K562 (cell line): ENCODE results near the gene KCNA2. TPM values are rescaled to one million over a fixed set of nuclear protein-coding genes. Genes with fewer than 3 reads are reported as not detected.

Source experiments
- CEBPB ChIP-seq: fragments of 450-650 bp; IDR thresholded peaks from 2 replicates; pipeline ENCODE4 v1.6.1; 2016; ENCODE audit warnings: missing genetic modification characterization, missing compliant biosample characterization
- KLF13 ChIP-seq: fragments of 450-650 bp; IDR thresholded peaks from 2 replicates; pipeline ENCODE4 v1.6.1; 2016; ENCODE audit warnings: missing genetic modification characterization, low read depth, mild to moderate bottlenecking, missing compliant biosample characterization, moderate library complexity, borderline replicate concordance
- MTF1 ChIP-seq: fragments of 250-450 bp; sonication (Bioruptor Pico); IDR thresholded peaks from 2 replicates; pipeline ENCODE4 v1.9.0; 2021; ENCODE audit warnings: moderate library complexity, mild to moderate bottlenecking, inconsistent platforms, borderline replicate concordance
- NELFE ChIP-seq: IDR thresholded peaks from 2 replicates; pipeline ENCODE4 v1.6.1; 2011; ENCODE audit warnings: mild to moderate bottlenecking; ENCODE audit not compliant: insufficient read depth, insufficient read length
- NR3C1 ChIP-seq: sonication (generic); formaldehyde crosslinking; IDR thresholded peaks from 2 replicates; pipeline ENCODE4 v1.8.1; 2022; ENCODE audit warnings: missing genetic modification reagents
- POLR2G ChIP-seq: fragments of 200-400 bp; formaldehyde crosslinking; IDR thresholded peaks from 2 replicates; pipeline ENCODE4 v1.6.1; 2017; ENCODE audit warnings: low read depth, mild to moderate bottlenecking, antibody characterized with exemption, low read length, moderate library complexity
- RFX1 ChIP-seq: fragments of 450-650 bp; IDR thresholded peaks from 2 replicates; pipeline ENCODE4 v1.6.1; 2016; ENCODE audit warnings: mild to moderate bottlenecking, moderate library complexity
- TAF15 ChIP-seq: fragments of 200-400 bp; formaldehyde crosslinking; IDR thresholded peaks from 2 replicates; pipeline ENCODE4 v1.6.1; 2017; ENCODE audit warnings: mild to moderate bottlenecking, low read depth, low read length, moderate library complexity
- ZNF696 ChIP-seq: fragments of 250-450 bp; sonication (Bioruptor Pico); conservative IDR thresholded peaks from 2 replicates; pipeline ENCODE4 v1.4.0; 2020; ENCODE audit warnings: mild to moderate bottlenecking, moderate library complexity
- ZNF75A ChIP-seq: fragments of 450-650 bp; formaldehyde crosslinking; IDR thresholded peaks from 2 replicates; pipeline ENCODE4 v1.4.0; 2020; ENCODE audit warnings: mild to moderate bottlenecking
- ZZZ3 ChIP-seq: fragments of 450-650 bp; IDR thresholded peaks from 2 replicates; pipeline ENCODE4 v1.6.1; 2016; ENCODE audit warnings: antibody characterized with exemption, mild to moderate bottlenecking, moderate library complexity
- polyA plus RNA-seq, 8 experiments: library from polyadenylated mRNA; depleted of rRNA in 4 of 8; stranded (reverse) in 5 of 8; unstranded in 3 of 8; fragments of >200 nt; fragmentation: Nextera tagmentation in 2 of 8; fragmentation: Illumina TruSeq in 1 of 8; extraction: Ambion mirVana in 2 of 8; extraction: Trizol in 1 of 8; gene quantifications; 2 replicates each; pipeline versions ENCODE4 v1.2.1 to v1.2.3, GENCODE V29; 2011 to 2014; ENCODE audit warnings: inconsistent platforms in 1 of 8, missing spikeins in 1 of 8
- total RNA-seq, 7 experiments: library from RNA; depleted of rRNA in 6 of 7; stranded (reverse); fragments of >200 nt in 6 of 7; fragmentation: Illumina TruSeq in 2 of 7; extraction: Trizol in 2 of 7; gene quantifications; 2 replicates each; pipeline versions ENCODE4 v1.2.1 to v1.2.3, GENCODE V29; 2011 to 2021; ENCODE audit warnings: low replicate concordance in 1 of 7
- TF ChIP-seq, protein P1 (sequence below): sonication (generic); formaldehyde crosslinking; IDR thresholded peaks from 2 replicates; pipeline ENCODE4 v1.8.1; 2023; ENCODE audit warnings: mild to moderate bottlenecking, missing genetic modification reagents
- TF ChIP-seq, protein P2 (sequence below): sonication (generic); formaldehyde crosslinking; IDR thresholded peaks from 2 replicates; pipeline ENCODE4 v1.8.0; 2022; ENCODE audit warnings: mild to moderate bottlenecking, low read depth, missing genetic modification reagents
- TF ChIP-seq, protein P3 (sequence below): fragments of 450-650 bp; IDR thresholded peaks from 2 replicates; pipeline ENCODE4 v1.6.1; 2016; ENCODE audit warnings: low read depth, mild to moderate bottlenecking, moderate library complexity
- TF ChIP-seq, protein P4 (sequence below): fragments of 450-650 bp; IDR thresholded peaks from 2 replicates; pipeline ENCODE4 v1.6.1; 2017; ENCODE audit warnings: antibody characterized with exemption, mild to moderate bottlenecking
- TF ChIP-seq, protein P5 (sequence below): sonication (generic); formaldehyde crosslinking; IDR thresholded peaks from 2 replicates; pipeline ENCODE4 v1.5.0; 2020; ENCODE audit warnings: missing genetic modification reagents
- TF ChIP-seq, protein P6 (sequence below): fragments of 450-650 bp; formaldehyde crosslinking; IDR thresholded peaks from 2 replicates; pipeline ENCODE4 v1.4.0; 2020; ENCODE audit warnings: mild to moderate bottlenecking

Gene KCNA2
- total and polyA plus RNA-seq, 9 of the 15 experiments (the other 6 are each of a cell fraction or from before 2014, with no cell fraction given), result not detected

DNA sequence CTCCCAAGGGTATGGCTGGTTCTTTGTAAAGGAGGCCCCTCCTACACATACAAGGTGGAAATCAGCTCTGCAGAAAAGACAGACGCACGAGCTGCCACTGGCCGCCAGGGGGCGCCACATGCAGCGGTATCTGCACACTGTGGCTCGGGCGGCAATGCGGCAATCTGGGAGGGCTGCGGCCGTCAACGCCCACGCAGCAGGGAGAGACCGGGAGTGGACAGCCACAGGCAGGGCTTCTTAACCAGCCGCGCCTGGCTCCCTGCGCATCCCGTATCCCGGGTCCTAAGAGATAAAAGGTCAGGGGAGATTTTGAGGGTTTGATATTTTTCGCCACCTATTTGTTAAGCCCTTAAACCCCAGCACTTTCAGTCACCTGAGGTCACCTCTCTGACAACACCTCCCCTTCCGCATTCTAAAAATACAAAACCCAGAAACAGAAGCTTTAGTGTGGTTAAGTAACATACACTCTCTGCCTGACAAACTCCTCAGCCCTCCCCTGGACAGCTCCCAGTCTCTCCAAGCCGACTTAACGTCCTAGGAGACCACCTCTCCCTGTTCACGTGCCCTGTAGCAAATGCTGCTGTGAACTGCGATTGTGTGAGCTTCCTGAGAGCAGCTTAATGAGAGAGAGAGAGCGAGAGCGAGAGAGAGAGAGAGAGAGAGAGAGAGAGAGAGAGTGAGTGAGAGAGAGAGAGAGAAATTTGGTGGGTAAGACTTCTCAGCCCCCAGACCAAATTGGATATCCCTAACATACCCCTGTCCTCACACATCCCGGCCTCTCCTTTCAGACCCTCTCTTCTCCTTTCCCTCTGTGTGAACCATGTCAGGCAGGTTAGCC, 13.5 kb upstream of the KCNA2 start (continued):
- TF ChIP-seq, protein P1, sequence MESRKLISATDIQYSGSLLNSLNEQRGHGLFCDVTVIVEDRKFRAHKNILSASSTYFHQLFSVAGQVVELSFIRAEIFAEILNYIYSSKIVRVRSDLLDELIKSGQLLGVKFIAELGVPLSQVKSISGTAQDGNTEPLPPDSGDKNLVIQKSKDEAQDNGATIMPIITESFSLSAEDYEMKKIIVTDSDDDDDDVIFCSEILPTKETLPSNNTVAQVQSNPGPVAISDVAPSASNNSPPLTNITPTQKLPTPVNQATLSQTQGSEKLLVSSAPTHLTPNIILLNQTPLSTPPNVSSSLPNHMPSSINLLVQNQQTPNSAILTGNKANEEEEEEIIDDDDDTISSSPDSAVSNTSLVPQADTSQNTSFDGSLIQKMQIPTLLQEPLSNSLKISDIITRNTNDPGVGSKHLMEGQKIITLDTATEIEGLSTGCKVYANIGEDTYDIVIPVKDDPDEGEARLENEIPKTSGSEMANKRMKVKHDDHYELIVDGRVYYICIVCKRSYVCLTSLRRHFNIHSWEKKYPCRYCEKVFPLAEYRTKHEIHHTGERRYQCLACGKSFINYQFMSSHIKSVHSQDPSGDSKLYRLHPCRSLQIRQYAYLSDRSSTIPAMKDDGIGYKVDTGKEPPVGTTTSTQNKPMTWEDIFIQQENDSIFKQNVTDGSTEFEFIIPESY (CRISPR knock-in tag), result no peak
- no peak for TF ChIP-seq TAF15
- no peak for TF ChIP-seq NELFE
- TF ChIP-seq, protein P2, sequence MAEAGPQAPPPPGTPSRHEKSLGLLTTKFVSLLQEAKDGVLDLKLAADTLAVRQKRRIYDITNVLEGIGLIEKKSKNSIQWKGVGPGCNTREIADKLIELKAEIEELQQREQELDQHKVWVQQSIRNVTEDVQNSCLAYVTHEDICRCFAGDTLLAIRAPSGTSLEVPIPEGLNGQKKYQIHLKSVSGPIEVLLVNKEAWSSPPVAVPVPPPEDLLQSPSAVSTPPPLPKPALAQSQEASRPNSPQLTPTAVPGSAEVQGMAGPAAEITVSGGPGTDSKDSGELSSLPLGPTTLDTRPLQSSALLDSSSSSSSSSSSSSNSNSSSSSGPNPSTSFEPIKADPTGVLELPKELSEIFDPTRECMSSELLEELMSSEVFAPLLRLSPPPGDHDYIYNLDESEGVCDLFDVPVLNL (CRISPR knock-in tag), result no peak
- TF ChIP-seq KLF13, result no peak
- no peak for TF ChIP-seq ZNF75A
- TF ChIP-seq, protein P3, sequence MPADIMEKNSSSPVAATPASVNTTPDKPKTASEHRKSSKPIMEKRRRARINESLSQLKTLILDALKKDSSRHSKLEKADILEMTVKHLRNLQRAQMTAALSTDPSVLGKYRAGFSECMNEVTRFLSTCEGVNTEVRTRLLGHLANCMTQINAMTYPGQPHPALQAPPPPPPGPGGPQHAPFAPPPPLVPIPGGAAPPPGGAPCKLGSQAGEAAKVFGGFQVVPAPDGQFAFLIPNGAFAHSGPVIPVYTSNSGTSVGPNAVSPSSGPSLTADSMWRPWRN, result 0 out of 2 replicates have a peak, but pooled peaks have one; percentile 12
- TF ChIP-seq, protein P4, sequence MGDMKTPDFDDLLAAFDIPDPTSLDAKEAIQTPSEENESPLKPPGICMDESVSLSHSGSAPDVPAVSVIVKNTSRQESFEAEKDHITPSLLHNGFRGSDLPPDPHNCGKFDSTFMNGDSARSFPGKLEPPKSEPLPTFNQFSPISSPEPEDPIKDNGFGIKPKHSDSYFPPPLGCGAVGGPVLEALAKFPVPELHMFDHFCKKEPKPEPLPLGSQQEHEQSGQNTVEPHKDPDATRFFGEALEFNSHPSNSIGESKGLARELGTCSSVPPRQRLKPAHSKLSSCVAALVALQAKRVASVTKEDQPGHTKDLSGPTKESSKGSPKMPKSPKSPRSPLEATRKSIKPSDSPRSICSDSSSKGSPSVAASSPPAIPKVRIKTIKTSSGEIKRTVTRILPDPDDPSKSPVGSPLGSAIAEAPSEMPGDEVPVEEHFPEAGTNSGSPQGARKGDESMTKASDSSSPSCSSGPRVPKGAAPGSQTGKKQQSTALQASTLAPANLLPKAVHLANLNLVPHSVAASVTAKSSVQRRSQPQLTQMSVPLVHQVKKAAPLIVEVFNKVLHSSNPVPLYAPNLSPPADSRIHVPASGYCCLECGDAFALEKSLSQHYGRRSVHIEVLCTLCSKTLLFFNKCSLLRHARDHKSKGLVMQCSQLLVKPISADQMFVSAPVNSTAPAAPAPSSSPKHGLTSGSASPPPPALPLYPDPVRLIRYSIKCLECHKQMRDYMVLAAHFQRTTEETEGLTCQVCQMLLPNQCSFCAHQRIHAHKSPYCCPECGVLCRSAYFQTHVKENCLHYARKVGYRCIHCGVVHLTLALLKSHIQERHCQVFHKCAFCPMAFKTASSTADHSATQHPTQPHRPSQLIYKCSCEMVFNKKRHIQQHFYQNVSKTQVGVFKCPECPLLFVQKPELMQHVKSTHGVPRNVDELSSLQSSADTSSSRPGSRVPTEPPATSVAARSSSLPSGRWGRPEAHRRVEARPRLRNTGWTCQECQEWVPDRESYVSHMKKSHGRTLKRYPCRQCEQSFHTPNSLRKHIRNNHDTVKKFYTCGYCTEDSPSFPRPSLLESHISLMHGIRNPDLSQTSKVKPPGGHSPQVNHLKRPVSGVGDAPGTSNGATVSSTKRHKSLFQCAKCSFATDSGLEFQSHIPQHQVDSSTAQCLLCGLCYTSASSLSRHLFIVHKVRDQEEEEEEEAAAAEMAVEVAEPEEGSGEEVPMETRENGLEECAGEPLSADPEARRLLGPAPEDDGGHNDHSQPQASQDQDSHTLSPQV, result no peak
- TF ChIP-seq NR3C1 (CRISPR knock-in tag), result no peak
- TF ChIP-seq, protein P5, sequence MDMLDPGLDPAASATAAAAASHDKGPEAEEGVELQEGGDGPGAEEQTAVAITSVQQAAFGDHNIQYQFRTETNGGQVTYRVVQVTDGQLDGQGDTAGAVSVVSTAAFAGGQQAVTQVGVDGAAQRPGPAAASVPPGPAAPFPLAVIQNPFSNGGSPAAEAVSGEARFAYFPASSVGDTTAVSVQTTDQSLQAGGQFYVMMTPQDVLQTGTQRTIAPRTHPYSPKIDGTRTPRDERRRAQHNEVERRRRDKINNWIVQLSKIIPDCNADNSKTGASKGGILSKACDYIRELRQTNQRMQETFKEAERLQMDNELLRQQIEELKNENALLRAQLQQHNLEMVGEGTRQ, result no peak
- TF ChIP-seq RFX1, result no peak
- TF ChIP-seq ZNF696, result no peak
- no peak for TF ChIP-seq POLR2G
- TF ChIP-seq MTF1 (CRISPR knock-in tag), result no peak
- TF ChIP-seq, protein P6, sequence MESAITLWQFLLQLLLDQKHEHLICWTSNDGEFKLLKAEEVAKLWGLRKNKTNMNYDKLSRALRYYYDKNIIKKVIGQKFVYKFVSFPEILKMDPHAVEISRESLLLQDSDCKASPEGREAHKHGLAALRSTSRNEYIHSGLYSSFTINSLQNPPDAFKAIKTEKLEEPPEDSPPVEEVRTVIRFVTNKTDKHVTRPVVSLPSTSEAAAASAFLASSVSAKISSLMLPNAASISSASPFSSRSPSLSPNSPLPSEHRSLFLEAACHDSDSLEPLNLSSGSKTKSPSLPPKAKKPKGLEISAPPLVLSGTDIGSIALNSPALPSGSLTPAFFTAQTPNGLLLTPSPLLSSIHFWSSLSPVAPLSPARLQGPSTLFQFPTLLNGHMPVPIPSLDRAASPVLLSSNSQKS (CRISPR knock-in tag), result no peak
- TF ChIP-seq ZZZ3, result no peak
- TF ChIP-seq CEBPB, result no peak; the same call in 1 of the 2 replicates
